NK-92 (cell line): ENCODE data around the gene COL4A1.

Experiments
- DNase-seq: peaks from one replicate; lab custom pipeline; 2025; ENCODE audit not compliant: unreplicated experiment; lab: John Stamatoyannopoulos, UW

The COL4A1 gene

DNA sequence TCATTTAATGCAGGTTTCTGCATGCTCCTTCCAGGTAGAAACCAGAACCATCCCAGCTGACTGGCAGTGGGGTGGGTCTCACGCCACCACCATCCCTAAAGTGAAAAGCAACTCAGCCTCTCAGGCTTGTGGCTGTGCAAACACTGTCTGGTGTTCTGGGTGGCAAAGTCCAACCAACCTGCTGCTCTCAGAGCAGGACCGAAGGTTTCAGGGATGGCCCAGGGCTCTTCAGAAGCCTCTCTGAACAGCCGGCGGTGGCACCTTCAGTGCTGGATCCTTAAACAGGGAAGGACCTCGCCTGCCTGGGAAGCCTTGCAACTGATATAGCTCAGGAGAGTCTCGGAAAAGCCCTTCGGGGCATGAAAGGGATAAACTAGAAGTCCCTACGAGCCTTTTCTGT, 100.8 kb downstream of the COL4A1 start:
- no peak for DNase-seq

DNA sequence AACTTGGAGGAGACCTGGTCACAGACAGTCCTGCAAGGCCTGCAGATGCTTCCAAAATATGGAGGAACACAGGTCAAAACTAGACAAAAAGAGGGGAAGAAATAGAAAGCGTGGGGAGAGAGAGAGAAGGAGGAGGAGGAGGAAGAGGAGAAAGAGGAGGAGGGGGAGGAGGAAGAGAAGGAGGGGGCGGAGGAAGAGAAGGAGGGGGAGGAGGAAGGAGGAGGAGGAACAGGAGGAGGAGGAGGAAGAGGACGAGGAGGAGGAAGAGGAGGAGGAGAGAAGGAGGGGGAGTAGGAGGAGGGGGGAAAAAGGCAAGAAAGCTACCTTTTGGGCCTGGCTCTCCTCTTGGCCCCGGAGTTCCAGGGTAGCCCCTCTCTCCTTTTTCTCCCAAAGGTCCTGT, 105.8 kb downstream of the COL4A1 start:
- no peak for DNase-seq

DNA sequence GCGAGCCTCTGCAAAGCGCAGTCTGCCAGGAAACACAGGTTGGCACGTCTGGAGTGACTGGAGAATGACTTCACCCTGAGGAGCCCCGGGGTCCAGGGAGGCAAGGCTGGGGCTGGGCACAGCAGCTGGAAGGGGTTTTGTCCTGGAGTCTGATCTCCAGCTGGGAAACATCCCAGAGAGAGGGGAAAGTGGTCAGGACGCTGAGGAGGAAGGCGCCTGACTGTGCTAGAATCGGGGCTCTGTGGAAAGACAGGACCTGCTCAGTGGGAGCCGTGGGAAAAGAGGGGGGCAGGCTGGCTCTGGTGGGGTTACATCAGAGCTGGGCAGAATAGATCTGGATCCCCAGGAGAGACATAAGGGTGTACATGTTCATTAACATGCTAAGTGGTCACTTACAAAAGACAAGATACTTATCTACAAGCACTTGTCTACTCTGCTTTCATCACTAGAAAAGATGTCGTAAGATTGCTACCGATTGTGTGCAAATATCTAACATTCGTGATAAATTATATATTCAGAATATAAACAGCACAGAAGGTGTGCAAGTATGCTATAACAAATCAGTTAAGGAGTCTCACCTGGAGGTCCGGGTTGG, 106.6 kb downstream of the COL4A1 start:
- DNase-seq: no peak

DNA sequence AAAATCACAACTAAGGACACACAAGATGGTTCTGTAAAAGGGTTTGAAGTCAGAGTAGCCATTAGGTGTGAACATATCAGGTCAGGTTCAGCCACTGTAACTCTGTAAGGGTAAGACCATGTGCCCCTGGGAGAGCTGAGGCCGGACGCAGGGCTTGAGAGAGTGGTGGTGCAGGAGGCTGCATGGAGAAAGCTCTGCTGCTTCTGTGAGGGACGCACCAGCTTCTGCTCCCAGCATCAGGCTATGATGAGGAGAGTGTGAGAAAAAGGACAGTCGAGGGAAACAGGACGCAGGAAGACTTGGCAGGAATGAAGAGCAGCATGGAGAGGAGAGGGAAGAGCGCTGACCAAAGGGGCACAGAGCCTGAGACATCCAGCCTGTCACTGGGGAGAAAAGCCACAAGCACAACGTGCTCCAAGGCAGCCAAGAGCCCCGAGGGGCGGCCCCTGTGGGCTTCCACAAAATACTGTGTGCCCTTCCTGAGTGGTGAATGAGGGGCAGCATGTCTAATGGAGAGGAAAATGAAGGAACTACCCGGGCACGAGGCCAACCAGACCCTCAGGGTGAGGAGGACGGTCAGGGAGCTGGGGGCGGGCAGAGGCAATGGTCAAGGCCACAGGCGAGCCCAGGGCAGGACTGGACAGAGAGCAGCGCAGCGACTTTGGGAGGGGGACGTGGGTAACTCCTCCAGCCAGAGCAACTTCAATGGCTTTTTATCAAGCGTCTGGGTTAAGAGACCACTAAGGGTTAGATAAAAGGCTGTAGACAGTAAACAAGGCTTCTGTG, 107.7 kb downstream of the COL4A1 start:
- DNase-seq: no peak

- no peak for DNase-seq
Observed at GRCh38 chr13:110197471-110197870, 109.5 kb downstream of the COL4A1 start.

DNA sequence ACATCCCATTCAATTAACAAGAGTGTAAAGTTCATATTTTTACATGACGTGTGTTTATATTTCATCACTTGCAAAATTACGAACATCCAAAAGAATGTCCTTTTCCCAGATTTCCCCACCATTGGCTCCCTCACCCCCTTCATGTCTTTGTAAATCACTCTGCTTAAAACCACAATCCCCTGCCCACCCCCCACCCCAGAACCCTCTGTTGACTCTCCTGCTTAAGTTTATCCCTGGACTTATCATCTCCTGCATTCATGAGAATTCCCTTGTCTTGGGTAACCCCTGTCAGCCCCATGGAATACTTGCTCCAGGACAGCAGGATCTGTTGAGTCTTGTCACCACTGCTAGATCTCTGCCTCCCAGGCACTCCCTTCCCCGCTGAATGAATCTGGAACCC, 109.9 kb downstream of the COL4A1 start:
- DNase-seq: no peak

GRCh38 chr13:110195547-110196485, 111.1 kb downstream of the COL4A1 start:
- no peak for DNase-seq

DNA sequence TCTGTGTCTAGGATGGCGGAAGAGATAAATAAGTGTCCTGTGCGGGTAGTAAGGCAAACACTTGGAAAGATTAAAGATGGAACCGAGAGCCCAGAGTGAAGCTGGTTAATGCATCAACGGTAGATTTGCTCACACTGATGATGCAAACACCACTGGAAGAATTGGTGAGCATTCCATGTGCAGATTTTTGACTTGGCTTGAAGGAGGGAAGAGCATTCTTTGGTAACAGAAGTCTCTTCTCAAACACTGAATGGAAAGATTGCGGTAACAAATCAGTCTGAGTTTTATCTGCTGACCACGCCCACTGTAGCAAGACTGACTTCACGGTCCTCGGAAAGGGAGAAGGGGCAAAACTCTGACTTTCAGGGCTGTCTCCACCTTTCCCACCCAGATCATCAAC, 112.5 kb downstream of the COL4A1 start:
- DNase-seq: no peak

GRCh38 chr13:110193491-110193890, 113.5 kb downstream of the COL4A1 start:
- DNase-seq: no peak

DNA sequence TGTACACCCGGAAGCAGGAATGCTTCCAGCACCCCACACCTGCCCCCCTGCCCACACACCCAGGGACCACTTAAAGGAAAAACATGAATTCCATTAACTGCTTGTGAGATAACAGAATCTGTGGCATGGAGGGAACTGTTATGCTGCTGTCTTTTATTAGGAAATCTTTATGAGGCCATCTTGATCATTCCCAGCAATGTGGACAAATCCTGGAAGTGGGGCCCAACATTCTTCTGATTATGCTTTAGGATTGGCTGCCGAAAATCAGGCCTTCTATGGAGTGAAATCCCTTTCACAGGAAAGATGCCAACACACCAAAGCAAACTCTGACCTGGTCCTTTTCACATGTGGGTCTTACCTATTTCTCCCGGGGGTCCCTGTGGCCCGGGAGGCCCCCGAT, 114.5 kb downstream of the COL4A1 start:
- DNase-seq: no peak

DNA sequence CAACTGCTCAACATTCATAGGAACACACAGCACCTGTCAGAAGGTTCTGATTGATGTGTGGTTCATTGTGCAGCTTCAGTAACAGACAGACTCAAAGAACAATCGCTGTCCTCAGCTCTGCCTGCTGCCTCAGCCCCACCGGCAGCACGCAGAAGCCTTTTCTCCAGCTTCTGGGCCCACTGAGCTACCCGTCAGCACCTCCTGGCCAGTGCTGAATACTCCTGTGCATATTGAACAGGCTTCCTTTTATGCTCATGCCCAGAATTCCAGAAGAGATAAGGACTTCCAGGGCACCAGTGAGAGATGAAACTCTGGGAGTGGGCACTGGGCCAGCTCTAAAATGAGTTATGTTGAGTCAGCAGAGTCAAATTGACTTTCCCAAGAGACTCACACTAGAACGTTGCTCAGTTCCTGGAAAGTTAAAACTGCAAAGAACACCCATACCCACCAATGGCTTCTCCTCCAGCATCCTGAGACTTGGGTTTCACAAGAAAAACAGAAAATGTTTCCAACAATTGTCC, 119.3 kb downstream of the COL4A1 start:
- DNase-seq: no peak

- no peak for DNase-seq
Observed at GRCh38 chr13:110186231-110186855, 120.6 kb downstream of the COL4A1 start.

GRCh38 chr13:110185696-110186095, 121.3 kb downstream of the COL4A1 start:
- no peak for DNase-seq

DNA sequence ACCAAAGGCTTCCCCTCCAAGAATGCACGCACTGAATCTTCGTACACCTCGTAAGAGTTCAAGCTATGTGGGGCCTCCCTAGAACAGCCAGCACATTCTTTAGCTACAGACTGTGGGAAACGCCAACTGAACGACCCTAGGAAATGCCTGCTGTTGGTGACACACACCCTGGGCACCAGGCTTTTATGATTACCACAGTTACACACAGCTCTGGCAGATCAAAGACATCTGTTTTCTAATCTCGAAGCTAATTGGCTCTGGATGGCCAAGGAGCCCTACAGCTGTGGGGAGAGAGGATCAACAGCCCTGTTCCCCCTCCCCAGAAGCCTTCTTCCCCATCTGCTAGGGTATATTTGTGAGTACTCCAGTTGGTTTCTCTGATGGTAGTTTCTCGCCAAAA, 123.0 kb downstream of the COL4A1 start:
- DNase-seq: no peak

- no peak for DNase-seq
Observed at GRCh38 chr13:110182461-110182860, 124.5 kb downstream of the COL4A1 start.

- DNase-seq: no peak
Observed at GRCh38 chr13:110182003-110182402, 125.0 kb downstream of the COL4A1 start.

GRCh38 chr13:110179857-110180147, 127.2 kb downstream of the COL4A1 start:
- DNase-seq: no peak

DNA sequence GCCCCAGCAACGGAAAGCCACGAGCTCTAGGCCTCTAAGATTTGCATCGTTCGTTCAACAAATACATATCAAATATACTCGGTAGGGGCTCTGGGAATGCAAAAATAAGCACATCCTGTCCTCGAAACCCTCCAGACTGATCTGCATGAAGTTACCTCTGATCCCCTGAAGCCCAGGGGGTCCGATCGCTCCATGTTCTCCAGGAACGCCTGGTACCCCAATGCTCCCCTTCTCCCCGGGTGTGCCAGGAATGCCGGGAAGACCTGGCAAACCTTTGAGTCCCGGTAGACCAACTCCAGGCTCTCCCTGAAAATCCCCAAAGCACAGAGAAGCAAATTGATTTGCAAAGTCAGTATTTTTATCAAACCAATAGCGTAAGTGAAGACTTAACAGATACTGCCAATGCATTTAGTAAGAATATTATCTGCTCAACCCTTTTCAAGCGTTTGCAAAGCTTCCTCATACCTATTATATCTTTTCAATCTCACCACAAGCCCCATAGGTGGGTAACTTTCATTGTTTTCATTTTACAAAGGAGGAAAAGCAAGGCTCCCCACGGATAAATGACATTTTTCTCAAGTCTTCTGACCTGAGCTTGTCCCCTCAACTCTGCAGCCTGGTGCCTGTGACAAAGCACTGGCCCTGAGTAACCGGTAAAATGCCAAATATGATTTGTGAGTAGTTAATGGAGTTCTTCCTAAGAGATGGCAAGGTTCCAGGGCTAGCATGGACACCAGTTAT, 127.7 kb downstream of the COL4A1 start:
- DNase-seq: no peak

DNA sequence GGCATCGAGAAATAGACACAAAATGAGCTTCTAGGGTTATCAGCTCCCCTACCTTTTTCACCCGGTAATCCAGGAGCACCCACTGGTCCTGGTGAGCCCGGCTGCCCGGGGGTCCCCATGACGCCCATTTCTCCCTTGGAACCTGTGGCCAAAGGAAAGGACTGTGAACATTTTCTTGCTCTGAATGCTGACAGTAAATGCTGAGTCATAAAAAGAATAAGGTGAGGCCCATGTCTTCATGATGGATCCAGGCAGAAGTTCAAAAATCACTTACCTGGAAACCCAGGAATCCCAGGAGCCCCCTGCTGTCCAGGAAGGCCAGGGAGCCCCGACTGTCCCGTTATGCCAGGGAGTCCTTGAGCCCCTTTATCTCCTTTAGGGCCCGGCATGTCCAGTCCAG, 129.2 kb downstream of the COL4A1 start:
- DNase-seq: no peak

- DNase-seq: no peak
Observed at GRCh38 chr13:110176431-110176830, 130.5 kb downstream of the COL4A1 start.
